DND-41 (cell line): ENCODE results near the gene LRPAP1.

ENCODE experiments used
- EZH2 ChIP-seq: IDR thresholded peaks from 3 replicates; pipeline ENCODE4 v1.6.1; 2012; ENCODE audit warnings: borderline replicate concordance, low read depth, mild to moderate bottlenecking, moderate library complexity, low read length, inconsistent platforms; ENCODE audit not compliant: severe bottlenecking
- TF ChIP-seq, protein P1 (sequence below): IDR thresholded peaks from 2 replicates; pipeline ENCODE4 v1.5.1; 2012; ENCODE audit warnings: borderline replicate concordance, low read length, moderate library complexity, mild to moderate bottlenecking; ENCODE audit not compliant: poor library complexity, severe bottlenecking; ENCODE audit errors: extremely low read depth

DNA sequence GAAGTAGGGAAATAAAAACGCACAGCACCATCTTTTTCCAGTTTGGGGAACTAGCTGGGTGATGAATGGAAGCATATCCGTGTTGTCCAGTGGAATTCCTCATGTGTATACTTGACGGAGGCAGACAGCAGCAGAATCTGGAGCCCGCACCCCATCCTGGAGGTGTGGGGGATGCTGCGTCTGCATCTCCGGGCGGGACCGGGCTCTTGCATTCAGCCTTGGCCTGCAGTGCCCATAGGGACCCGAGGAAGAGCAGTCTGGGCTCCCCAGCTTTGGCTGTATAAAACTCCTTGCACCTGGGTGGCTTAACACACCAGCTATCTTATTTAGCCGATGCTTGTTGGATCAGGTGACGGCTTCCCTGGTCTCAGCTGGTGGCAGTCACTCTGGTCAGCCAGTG is 39.7 kb upstream of the LRPAP1 start:
- TF ChIP-seq, protein P1, sequence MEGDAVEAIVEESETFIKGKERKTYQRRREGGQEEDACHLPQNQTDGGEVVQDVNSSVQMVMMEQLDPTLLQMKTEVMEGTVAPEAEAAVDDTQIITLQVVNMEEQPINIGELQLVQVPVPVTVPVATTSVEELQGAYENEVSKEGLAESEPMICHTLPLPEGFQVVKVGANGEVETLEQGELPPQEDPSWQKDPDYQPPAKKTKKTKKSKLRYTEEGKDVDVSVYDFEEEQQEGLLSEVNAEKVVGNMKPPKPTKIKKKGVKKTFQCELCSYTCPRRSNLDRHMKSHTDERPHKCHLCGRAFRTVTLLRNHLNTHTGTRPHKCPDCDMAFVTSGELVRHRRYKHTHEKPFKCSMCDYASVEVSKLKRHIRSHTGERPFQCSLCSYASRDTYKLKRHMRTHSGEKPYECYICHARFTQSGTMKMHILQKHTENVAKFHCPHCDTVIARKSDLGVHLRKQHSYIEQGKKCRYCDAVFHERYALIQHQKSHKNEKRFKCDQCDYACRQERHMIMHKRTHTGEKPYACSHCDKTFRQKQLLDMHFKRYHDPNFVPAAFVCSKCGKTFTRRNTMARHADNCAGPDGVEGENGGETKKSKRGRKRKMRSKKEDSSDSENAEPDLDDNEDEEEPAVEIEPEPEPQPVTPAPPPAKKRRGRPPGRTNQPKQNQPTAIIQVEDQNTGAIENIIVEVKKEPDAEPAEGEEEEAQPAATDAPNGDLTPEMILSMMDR = no peak
- no peak for TF ChIP-seq EZH2
